Stimulated activated CD8-positive, alpha-beta memory T cell treated with anti-CD3 and anti-CD28 coated beads, Interleukin-12 subunit alpha, Interleukin-12 subunit beta, amount 100 ng/mL, for 24 hours (primary cell): ENCODE measurements around the gene PTGES.
A peak's percentile ranks its signal among the peaks of the same experiment; 100 is the strongest.

Experiments
- DNase-seq: peaks from one replicate; pipeline ENCODE4 v3.0.0-alpha.2; 2020; ENCODE audit errors: extremely low read depth

Gene PTGES

GRCh38 chr9:129746092-129746777 lies 6.6 kb downstream of the PTGES start:
- DNase-seq: no peak

- no peak for DNase-seq
Measured at GRCh38 chr9:129745200-129745599, 7.6 kb downstream of the PTGES start.

GRCh38 chr9:129740666-129741464 lies 12.0 kb downstream of the PTGES start:
- no peak for DNase-seq

GRCh38 chr9:129740174-129740573 lies 12.7 kb downstream of the PTGES start:
- DNase-seq: no peak

DNA sequence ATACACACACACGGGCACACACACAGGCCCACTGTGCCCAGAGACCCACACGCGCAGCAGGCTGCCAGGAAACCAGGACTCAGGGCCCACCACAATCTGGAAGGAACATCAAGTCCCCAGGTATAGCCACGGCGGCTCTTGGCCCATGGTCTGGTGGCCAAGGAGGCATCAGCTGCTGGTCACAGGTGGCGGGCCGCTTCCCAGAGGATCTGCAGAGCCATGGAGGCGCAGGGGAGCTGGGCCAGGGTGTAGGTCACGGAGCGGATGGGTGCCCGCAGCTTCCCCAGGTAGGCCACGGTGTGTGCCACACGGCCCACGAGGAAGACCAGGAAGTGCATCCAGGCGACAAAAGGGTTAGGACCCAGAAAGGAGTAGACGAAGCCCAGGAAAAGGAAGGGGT lies 13.4 kb downstream of the PTGES start:
- DNase-seq: no peak

- peak; percentile 68 for DNase-seq
Measured at GRCh38 chr9:129737479-129738274, 15.2 kb downstream of the PTGES start.

- DNase-seq: no peak
Measured at GRCh38 chr9:129736334-129736733, 16.5 kb downstream of the PTGES start.

DNA sequence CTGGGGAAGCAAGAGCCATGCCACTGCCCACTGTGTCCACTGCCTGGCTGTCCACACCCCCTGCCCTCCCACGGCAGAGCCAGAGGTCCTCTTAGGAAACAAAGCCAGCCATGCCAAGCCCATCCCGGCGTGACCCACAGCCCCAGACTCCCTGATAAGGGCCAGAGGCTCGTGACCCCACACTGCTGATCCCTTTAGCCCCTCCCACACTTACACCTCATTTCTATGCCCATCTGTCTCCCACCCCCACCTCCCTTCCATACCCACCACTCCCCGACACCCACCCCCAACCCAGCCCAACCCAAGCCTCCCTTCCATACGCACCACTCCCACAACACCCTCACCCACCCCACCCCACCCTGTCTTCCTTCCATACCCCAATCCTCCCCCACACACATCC lies 17.3 kb downstream of the PTGES start:
- DNase-seq: no peak

GRCh38 chr9:129733632-129733953 lies 19.2 kb downstream of the PTGES start:
- DNase-seq: no peak

DNA sequence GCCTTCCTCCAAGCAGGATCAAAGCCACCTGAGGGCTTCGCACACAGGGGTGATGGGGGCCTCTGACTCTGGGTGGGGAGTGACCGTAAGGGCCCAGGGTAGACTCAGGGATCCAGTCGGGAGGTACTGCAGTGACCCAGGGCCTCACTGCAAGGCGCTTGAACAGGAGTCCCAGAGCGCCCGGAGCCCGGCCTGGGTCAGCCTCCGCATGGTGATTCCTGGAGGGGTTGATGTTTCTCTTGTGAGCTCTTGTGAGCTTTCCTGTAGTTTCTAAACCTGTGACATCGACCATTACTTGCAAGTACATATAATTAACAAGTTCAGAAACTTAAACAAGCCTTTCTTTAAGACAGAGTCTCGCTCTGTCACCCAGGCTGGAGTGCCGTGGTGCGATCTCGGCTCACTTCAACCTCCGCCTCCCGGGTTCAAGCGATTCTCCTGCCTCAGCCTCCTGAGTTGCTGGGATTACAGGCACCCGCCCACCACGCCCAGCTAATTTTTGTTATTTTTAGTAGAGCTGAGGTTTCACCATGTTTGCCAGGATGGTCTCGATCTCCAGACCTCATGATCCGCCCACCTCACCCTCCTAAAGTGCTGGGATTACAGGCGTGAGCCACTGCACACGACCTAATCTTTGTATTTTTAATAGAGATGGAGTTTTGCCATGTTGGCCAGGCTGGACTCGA lies 19.8 kb downstream of the PTGES start:
- no peak for DNase-seq

- no peak for DNase-seq
Measured at GRCh38 chr9:129732100-129732499, 20.7 kb downstream of the PTGES start.

GRCh38 chr9:129731477-129732085 lies 21.3 kb downstream of the PTGES start:
- no peak for DNase-seq

GRCh38 chr9:129728744-129729143 lies 24.1 kb downstream of the PTGES start:
- no peak for DNase-seq

GRCh38 chr9:129726322-129727160 lies 26.3 kb downstream of the PTGES start:
- no peak for DNase-seq

- no peak for DNase-seq
Measured at GRCh38 chr9:129725795-129726251, 27.0 kb downstream of the PTGES start.

- DNase-seq: no peak
Measured at GRCh38 chr9:129724456-129725190, 28.2 kb downstream of the PTGES start.

- DNase-seq: no peak
Measured at GRCh38 chr9:129722913-129723312, 29.9 kb downstream of the PTGES start.

DNA sequence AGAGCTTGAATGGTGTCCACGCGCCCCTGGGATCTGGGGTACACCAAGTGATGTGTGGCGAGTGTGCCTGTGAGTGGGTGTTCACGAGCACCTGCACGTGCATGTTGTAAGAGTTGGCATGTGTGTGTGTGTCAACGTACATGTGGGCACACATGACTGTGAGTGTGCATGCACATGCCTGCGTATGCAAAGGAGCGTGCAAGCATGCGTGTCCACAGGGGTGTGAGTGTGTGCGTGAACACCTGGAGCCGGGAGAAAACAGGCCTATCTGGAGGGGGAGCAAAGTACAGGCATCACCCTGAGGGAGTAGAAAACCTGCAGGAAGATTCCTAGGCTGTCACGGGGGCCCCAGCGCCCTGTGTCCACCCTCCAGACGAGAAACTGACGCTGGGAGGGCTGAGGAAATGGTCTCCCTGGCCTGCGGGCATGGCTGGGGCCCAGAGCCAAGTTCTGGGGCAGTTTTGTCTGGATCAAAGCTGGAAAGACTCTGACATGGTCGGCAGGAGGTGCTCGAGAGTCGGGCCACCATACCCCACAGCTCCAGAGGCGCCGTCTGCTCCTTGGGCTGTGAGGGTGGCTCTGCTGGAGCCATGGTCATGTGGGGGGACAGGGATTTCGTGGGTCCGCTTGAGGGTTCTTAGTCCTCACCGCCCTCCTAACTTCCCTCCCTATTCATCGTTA lies 31.8 kb downstream of the PTGES start:
- no peak for DNase-seq

DNA sequence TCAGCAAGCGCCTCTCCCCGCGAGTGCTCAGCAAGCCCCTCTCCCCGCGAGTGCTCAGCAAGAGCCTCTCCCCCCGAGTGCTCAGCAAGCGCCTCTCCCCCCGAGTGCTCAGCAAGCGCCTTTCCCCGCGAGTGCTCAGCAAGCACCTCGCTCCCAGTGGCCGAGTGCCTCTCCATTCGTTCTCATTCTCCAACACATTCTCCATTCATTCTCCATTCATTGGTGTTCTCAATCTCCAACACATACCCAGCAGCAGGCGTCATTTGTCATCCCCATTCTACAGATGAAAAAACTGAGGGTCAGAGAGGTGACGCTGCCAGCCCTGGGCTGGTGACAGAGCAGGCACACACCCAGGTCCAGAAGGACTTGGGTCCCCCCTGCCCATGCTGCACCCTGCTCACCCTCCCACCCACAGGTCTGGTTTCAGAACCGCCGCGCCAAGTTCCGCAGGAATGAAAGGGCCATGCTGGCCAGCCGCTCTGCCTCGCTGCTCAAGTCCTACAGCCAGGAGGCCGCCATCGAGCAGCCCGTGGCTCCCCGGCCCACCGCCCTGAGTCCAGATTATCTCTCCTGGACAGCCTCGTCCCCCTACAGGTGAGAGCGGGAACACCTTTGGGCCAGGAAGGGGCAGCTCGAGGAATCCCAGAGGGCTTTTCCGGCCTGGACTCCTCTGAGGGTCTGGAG lies 32.5 kb downstream of the PTGES start:
- DNase-seq: no peak
